Neural cell (in vitro differentiated cells): ENCODE data around the gene C15orf40.

Experiments used
- CTCF ChIP-seq: fragments of 450-650 bp; IDR thresholded peaks from 2 replicates; pipeline ENCODE4 v1.5.1; 2014; ENCODE audit warnings: antibody characterized with exemption, mild to moderate bottlenecking, moderate library complexity; ENCODE audit not compliant: poor library complexity, severe bottlenecking
- EZH2 ChIP-seq: fragments of 200-600, 300-800 bp; shearing (Covaris generic), sonication (generic); IDR thresholded peaks from 2 replicates; pipeline ENCODE4 v1.6.1; 2014; ENCODE audit warnings: antibody characterized with exemption, low read length, borderline replicate concordance, mild to moderate bottlenecking; ENCODE audit not compliant: insufficient read depth, poor library complexity, severe bottlenecking
- MXI1 ChIP-seq: fragments of 450-650 bp; conservative IDR thresholded peaks from 2 replicates; pipeline ENCODE4 v1.6.1; 2014; ENCODE audit warnings: antibody characterized with exemption, mild to moderate bottlenecking; ENCODE audit not compliant: poor library complexity, severe bottlenecking
- RAD21 ChIP-seq: fragments of 450-650 bp; conservative IDR thresholded peaks from 2 replicates; pipeline ENCODE4 v1.6.1; 2014; ENCODE audit warnings: antibody characterized with exemption, mild to moderate bottlenecking, moderate library complexity
- REST ChIP-seq: IDR thresholded peaks from 2 replicates; pipeline ENCODE4 v1.6.1; 2012; ENCODE audit warnings: borderline replicate concordance
- TAF1 ChIP-seq: IDR thresholded peaks from 2 replicates; pipeline ENCODE4 v1.6.1; 2012; ENCODE audit warnings: low read depth

- no peak for TF ChIP-seq CTCF
- TF ChIP-seq EZH2: no peak
- no peak for TF ChIP-seq TAF1
- no peak for TF ChIP-seq REST
- no peak for TF ChIP-seq RAD21
- no peak for TF ChIP-seq MXI1
These were observed 66.6 kb downstream of the C15orf40 start for GRCh38 chr15:82944821-82945220.
